Activated T-helper 17 cell treated with anti-CD3 and anti-CD28 coated beads, Interleukin-2, amount 50 U/mL, for 72 hours (primary cell): Measurements from ENCODE around the gene GRB7. TPM values are rescaled to one million over a fixed set of nuclear protein-coding genes. Genes with fewer than 3 reads are reported as not detected.
A peak's percentile ranks its signal among the peaks of the same experiment; 100 is the strongest.
"Not testable (repeated sequence)": the region's sequence is repeated elsewhere in the genome, so short reads cannot be mapped to it uniquely, and the experiment has no call there.

Experiments used
- ATAC-seq: fragments of 150-1000 bp; cut with Tn5 transposase; replicated peaks from 2 replicates; pipeline ENCODE4 v1.10.0; 2021; ENCODE audit warnings: mild to moderate bottlenecking, moderate library complexity
- H3K27ac Mint-ChIP-seq: one replicate; pipeline ENCODE4 v1.8.0; 2022; ENCODE audit warnings: mixed read lengths
- H3K27me3 Mint-ChIP-seq: one replicate; pipeline ENCODE4 v1.8.0; 2022; ENCODE audit warnings: mixed read lengths
- H3K36me3 Mint-ChIP-seq: one replicate; pipeline ENCODE4 v1.8.0; 2022; ENCODE audit warnings: low read depth, mild to moderate bottlenecking, mixed read lengths
- H3K4me1 Mint-ChIP-seq: one replicate; pipeline ENCODE4 v1.8.0; 2022; ENCODE audit warnings: mixed read lengths
- H3K4me3 Mint-ChIP-seq: one replicate; pipeline ENCODE4 v1.8.0; 2022; ENCODE audit warnings: mild to moderate bottlenecking, mixed read lengths
- H3K9me3 Mint-ChIP-seq: one replicate; pipeline ENCODE4 v1.8.0; 2022; ENCODE audit warnings: mixed read lengths
- total RNA-seq, 2 donors: library from RNA; stranded (reverse); gene quantifications; one replicate each; pipeline ENCODE4 v1.2.3, GENCODE V29; 2022

The GRB7 gene
- under 1 TPM in 1 of 2 donors, not detected in 1; 0.40 TPM for total RNA-seq

- no peak for ATAC-seq
- H3K27ac Mint-ChIP-seq: no peak within 1 kb of the TSS
- H3K9me3 Mint-ChIP-seq: no peaks in the 10 kb centered on the region
- H3K4me1 Mint-ChIP-seq: peaks cover 5% of the 10 kb centered on the region
- no peaks in the 10 kb centered on the region for H3K36me3 Mint-ChIP-seq
- peaks cover 11% of the 10 kb centered on the region for H3K27me3 Mint-ChIP-seq
- peak within 1 kb of the TSS; percentile 52 for H3K4me3 Mint-ChIP-seq
Observed at GRCh38 chr17:39737760-39738567, at the start of gene GRB7. TSS of gene GRB7 (plus strand) at chr17:39737938. CDS start at chr17:39742302, 4,364 bp downstream.

- Mint-ChIP-seq H3K36me3 (peaks cover 13% of the 10 kb centered on the region), H3K4me3 (peak overlapping the region; percentile 100), H3K27ac (peak overlapping the region; percentile 99), H3K4me1 (peaks cover 20% of the 10 kb centered on the region), H3K9me3 (peaks cover 9% of the 10 kb centered on the region), H3K27me3 (no peaks in the 10 kb centered on the region)
- ATAC-seq: no peak
Observed at GRCh38 chr17:39688475-39688835, 49.3 kb upstream of the GRB7 start.

- H3K27ac Mint-ChIP-seq: peak overlapping the region; percentile 99
- ATAC-seq: no peak
- peak overlapping the region; percentile 100 for H3K4me3 Mint-ChIP-seq
- no peaks in the 10 kb centered on the region for H3K27me3 Mint-ChIP-seq
- H3K36me3 Mint-ChIP-seq: peaks cover 13% of the 10 kb centered on the region
- H3K4me1 Mint-ChIP-seq: peaks cover 20% of the 10 kb centered on the region
- H3K9me3 Mint-ChIP-seq: peaks cover 9% of the 10 kb centered on the region
Observed at GRCh38 chr17:39688945-39689344, 48.8 kb upstream of the GRB7 start.

- Mint-ChIP-seq H3K9me3 (no peaks in the 10 kb centered on the region), H3K27me3 (peaks cover 7% of the 10 kb centered on the region), H3K4me1 (no peaks in the 10 kb centered on the region), H3K4me3 (no peak overlapping the region), H3K36me3 (no peaks in the 10 kb centered on the region), H3K27ac (no peak overlapping the region)
- no peak for ATAC-seq
Observed at GRCh38 chr17:39694593-39694992, 43.1 kb upstream of the GRB7 start.

- Mint-ChIP-seq H3K27ac (no peak overlapping the region), H3K9me3 (no peaks in the 10 kb centered on the region), H3K36me3 (no peaks in the 10 kb centered on the region)
Observed at GRCh38 chr17:39695089-39695474, 42.7 kb upstream of the GRB7 start.

GRCh38 chr17:39696731-39697130 lies 41.0 kb upstream of the GRB7 start:
- Mint-ChIP-seq H3K4me3 (no peak overlapping the region), H3K9me3 (no peaks in the 10 kb centered on the region), H3K27ac (no peak overlapping the region)

More at GRCh38 chr17:39695089-39695474, 42.7 kb upstream of the GRB7 start:
- ATAC-seq: no peak
- no peak overlapping the region for H3K4me3 Mint-ChIP-seq
- peaks cover 10% of the 10 kb centered on the region for H3K27me3 Mint-ChIP-seq
- no peaks in the 10 kb centered on the region for H3K4me1 Mint-ChIP-seq

GRCh38 chr17:39697961-39698360 lies 39.8 kb upstream of the GRB7 start:
- Mint-ChIP-seq H3K27ac (no peak overlapping the region), H3K4me1 (no peaks in the 10 kb centered on the region), H3K27me3 (peaks cover 20% of the 10 kb centered on the region), H3K9me3 (no peaks in the 10 kb centered on the region), H3K36me3 (no peaks in the 10 kb centered on the region), H3K4me3 (no peak overlapping the region)
- ATAC-seq: no peak

More at GRCh38 chr17:39696731-39697130, 41.0 kb upstream of the GRB7 start:
- no peak for ATAC-seq
- Mint-ChIP-seq H3K4me1 (no peaks in the 10 kb centered on the region), H3K36me3 (no peaks in the 10 kb centered on the region), H3K27me3 (peaks cover 20% of the 10 kb centered on the region)

- H3K36me3 Mint-ChIP-seq, ATAC-seq, H3K9me3 Mint-ChIP-seq, H3K4me1 Mint-ChIP-seq, H3K27ac Mint-ChIP-seq, H3K4me3 Mint-ChIP-seq: not testable (repeated sequence)
- peaks cover 20% of the 10 kb centered on the region for H3K27me3 Mint-ChIP-seq
Observed at GRCh38 chr17:39699157-39699817, 38.5 kb upstream of the GRB7 start.

GRCh38 chr17:39699818-39700147 lies 38.0 kb upstream of the GRB7 start, which contains the start of gene ERBB2:
TSS of gene ERBB2 (plus strand) at chr17:39700064. CDS start at chr17:39700239, 175 bp downstream.
- Mint-ChIP-seq H3K27me3 (peaks cover 20% of the 10 kb centered on the region), H3K27ac (no peak within 1 kb of the TSS), H3K4me3 (no peak within 1 kb of the TSS), H3K4me1 (peaks cover 4% of the 10 kb centered on the region), H3K9me3 (no peaks in the 10 kb centered on the region), H3K36me3 (no peaks in the 10 kb centered on the region)
- no peak for ATAC-seq

- H3K27me3 Mint-ChIP-seq: peaks cover 20% of the 10 kb centered on the region
- no peak overlapping the region for H3K27ac Mint-ChIP-seq
- no peak for ATAC-seq
- no peak overlapping the region for H3K4me3 Mint-ChIP-seq
- no peaks in the 10 kb centered on the region for H3K36me3 Mint-ChIP-seq
- peaks cover 5% of the 10 kb centered on the region for H3K4me1 Mint-ChIP-seq
- no peaks in the 10 kb centered on the region for H3K9me3 Mint-ChIP-seq
Observed at GRCh38 chr17:39700148-39700987, 37.4 kb upstream of the GRB7 start.

- no peaks in the 10 kb centered on the region for H3K36me3 Mint-ChIP-seq
- H3K27me3 Mint-ChIP-seq: peaks cover 20% of the 10 kb centered on the region
- no peak for ATAC-seq
Observed at GRCh38 chr17:39701012-39701783, 36.5 kb upstream of the GRB7 start.

GRCh38 chr17:39701784-39702422 lies 35.8 kb upstream of the GRB7 start:
- Mint-ChIP-seq H3K36me3 (no peaks in the 10 kb centered on the region), H3K9me3 (no peaks in the 10 kb centered on the region), H3K27ac (no peak overlapping the region), H3K27me3 (peaks cover 20% of the 10 kb centered on the region), H3K4me3 (no peak overlapping the region), H3K4me1 (peaks cover 6% of the 10 kb centered on the region)
- ATAC-seq: no peak

More at GRCh38 chr17:39701012-39701783, 36.5 kb upstream of the GRB7 start:
- no peak overlapping the region for H3K27ac Mint-ChIP-seq
- peaks cover 5% of the 10 kb centered on the region for H3K4me1 Mint-ChIP-seq
- no peak overlapping the region for H3K4me3 Mint-ChIP-seq
- H3K9me3 Mint-ChIP-seq: no peaks in the 10 kb centered on the region
